ENCODE results near the gene KRT2.

The KRT2 gene

DNA sequence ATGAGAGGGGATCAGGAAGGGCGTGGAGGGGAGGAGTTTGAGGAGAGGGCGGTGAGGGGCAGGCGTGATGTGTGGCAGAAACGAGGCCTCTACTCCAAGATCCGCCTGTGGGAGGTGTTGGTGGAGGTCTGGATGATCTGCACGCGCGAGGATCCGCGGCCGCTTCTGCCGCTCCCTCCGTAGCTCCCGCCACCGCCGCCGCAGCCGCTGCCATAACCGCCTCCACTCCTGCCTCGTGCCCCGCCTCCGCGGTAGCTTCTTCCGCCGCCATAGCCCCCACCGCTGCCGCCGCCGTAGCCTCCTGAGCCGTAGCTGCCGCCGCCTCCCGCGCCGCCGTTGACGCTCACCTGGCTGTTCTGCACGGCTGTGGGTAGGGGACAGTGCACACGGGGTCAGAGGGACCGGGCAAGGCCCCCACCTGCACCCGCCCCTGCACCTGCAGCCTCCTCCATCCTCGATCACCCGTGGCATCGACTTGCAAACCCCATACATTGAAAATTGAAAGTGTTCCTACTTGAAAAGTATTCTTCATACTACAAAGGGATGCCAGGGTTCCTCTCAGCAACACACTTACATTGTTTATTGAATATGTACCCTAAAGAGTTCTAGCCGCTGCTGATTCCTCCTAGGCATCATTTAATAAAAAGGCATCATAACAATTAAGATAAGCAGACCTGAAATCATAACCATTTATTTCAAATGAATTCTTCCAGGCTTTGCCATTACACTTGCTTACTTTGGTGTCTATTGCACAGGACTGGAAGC, 39.2 kb upstream of the KRT2 start:
- Histone ChIP-seq H3K4me1 (ENCODE audit: insufficient read depth, low read length) (peaks cover 2% of the 10 kb centered on the region; the same call in 1 of the 2 replicates), H3K27me3 (ENCODE audit: insufficient read depth, low read length) (peaks cover 60% of the 10 kb centered on the region), H3K4me3 (ENCODE audit: low read length) (peak overlapping the region; percentile 69; the same call in 1 of the 2 replicates), H3K36me3 (ENCODE audit: insufficient read depth, low read depth, low read length) (no peaks in the 10 kb centered on the region), H3K27ac (ENCODE audit: low read length) (no peak overlapping the region), H3K9ac (ENCODE audit: low read depth, low read length) (peak overlapping the region; percentile 67; the same call in 1 of the 2 replicates), H3K9me3 (ENCODE audit: insufficient read depth, low read depth, low read length) (no peaks in the 10 kb centered on the region)

GRCh38 chr12:52690351-52691075, 38.5 kb upstream of the KRT2 start:
- Histone ChIP-seq H3K9me3 (ENCODE audit: insufficient read depth, low read depth, low read length) (no peaks in the 10 kb centered on the region), H3K9ac (ENCODE audit: low read depth, low read length) (peak overlapping the region; percentile 67; the same call in 1 of the 2 replicates), H3K4me1 (ENCODE audit: insufficient read depth, low read length) (peaks cover 2% of the 10 kb centered on the region; the same call in 1 of the 2 replicates), H3K4me3 (ENCODE audit: low read length) (peak overlapping the region; percentile 69; the same call in 1 of the 2 replicates), H3K27me3 (ENCODE audit: insufficient read depth, low read length) (peaks cover 60% of the 10 kb centered on the region), H3K27ac (ENCODE audit: low read length) (no peak overlapping the region), H3K36me3 (ENCODE audit: insufficient read depth, low read depth, low read length) (no peaks in the 10 kb centered on the region)

DNA sequence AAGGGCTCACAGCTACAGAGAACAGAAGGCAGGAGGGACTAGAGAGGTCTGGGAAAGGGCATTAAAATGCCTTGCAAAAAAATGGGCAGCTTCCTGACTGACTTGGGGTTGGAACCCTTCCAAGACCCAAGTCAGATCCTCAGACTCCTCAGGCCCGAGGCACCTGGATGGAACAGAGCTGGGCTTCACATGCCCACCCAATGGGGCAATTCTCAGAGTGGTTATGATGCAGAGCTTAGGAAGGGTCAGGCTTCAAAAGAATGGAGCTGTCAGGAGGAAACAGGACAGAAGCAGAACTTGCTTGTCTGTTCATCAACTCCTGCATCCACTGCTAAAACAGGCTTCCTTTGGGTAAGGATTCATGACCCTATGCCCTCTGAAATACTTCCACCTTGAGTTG, 37.9 kb upstream of the KRT2 start:
- Histone ChIP-seq H3K9me3 (ENCODE audit: insufficient read depth, low read depth, low read length) (no peaks in the 10 kb centered on the region), H3K27me3 (ENCODE audit: insufficient read depth, low read length) (peaks cover 60% of the 10 kb centered on the region), H3K4me1 (ENCODE audit: insufficient read depth, low read length) (peaks cover 2% of the 10 kb centered on the region; the same call in 1 of the 2 replicates), H3K9ac (ENCODE audit: low read depth, low read length) (no peak overlapping the region), H3K36me3 (ENCODE audit: insufficient read depth, low read depth, low read length) (no peaks in the 10 kb centered on the region), H3K27ac (ENCODE audit: low read length) (no peak overlapping the region), H3K4me3 (ENCODE audit: low read length) (no peak overlapping the region)

DNA sequence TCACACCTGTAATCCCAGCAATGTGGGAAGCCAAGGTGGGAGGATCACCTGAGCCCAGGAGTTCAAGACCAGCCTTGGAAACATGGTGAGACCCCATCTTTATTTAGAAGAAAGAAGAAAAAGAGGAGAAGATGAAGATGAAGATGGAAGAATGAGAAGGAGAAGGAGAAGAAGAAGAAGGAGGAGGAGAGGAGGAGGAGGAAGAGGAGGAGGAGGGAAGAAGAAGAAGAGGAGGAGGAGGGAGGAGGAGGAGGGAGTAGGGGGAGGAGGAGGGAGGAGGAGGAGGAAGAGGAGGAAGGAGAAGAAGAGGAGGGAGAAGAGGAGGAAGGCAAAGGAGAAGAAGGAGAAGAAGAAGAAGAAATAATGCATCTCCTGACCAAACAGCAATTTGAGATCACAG, 37.2 kb upstream of the KRT2 start:
- Histone ChIP-seq H3K9me3 (ENCODE audit: insufficient read depth, low read depth, low read length) (no peaks in the 10 kb centered on the region), H3K27me3 (ENCODE audit: insufficient read depth, low read length) (peaks cover 61% of the 10 kb centered on the region), H3K36me3 (ENCODE audit: insufficient read depth, low read depth, low read length) (no peaks in the 10 kb centered on the region), H3K27ac (ENCODE audit: low read length) (no peak overlapping the region), H3K4me1 (ENCODE audit: insufficient read depth, low read length) (peaks cover 2% of the 10 kb centered on the region; the same call in 1 of the 2 replicates), H3K9ac (ENCODE audit: low read depth, low read length) (no peak overlapping the region), H3K4me3 (ENCODE audit: low read length) (no peak overlapping the region)

- Histone ChIP-seq H3K4me1 (ENCODE audit: insufficient read depth, low read length) (peaks cover 2% of the 10 kb centered on the region; the same call in 1 of the 2 replicates), H3K27me3 (ENCODE audit: insufficient read depth, low read length) (peaks cover 64% of the 10 kb centered on the region), H3K27ac (ENCODE audit: low read length) (no peak overlapping the region), H3K4me3 (ENCODE audit: low read length) (no peak overlapping the region), H3K9ac (ENCODE audit: low read depth, low read length) (no peak overlapping the region), H3K9me3 (ENCODE audit: insufficient read depth, low read depth, low read length) (no peaks in the 10 kb centered on the region), H3K36me3 (ENCODE audit: insufficient read depth, low read depth, low read length) (no peaks in the 10 kb centered on the region)
Measured at GRCh38 chr12:52688481-52688880, 36.5 kb upstream of the KRT2 start.

- no peak overlapping the region for H3K27ac ChIP-seq (ENCODE audit: low read length)
Measured at GRCh38 chr12:52687497-52688385, 35.7 kb upstream of the KRT2 start.

GRCh38 chr12:52686756-52687487, 34.9 kb upstream of the KRT2 start:
- no peaks in the 10 kb centered on the region for H3K36me3 ChIP-seq (ENCODE audit: insufficient read depth, low read depth, low read length)
- H3K27me3 ChIP-seq (ENCODE audit: insufficient read depth, low read length), result peaks cover 56% of the 10 kb centered on the region
- H3K4me1 ChIP-seq (ENCODE audit: insufficient read depth, low read length), result peaks cover 2% of the 10 kb centered on the region; the same call in 1 of the 2 replicates
- no peak overlapping the region for H3K27ac ChIP-seq (ENCODE audit: low read length)
- H3K9ac ChIP-seq (ENCODE audit: low read depth, low read length), result no peak overlapping the region
- no peaks in the 10 kb centered on the region for H3K9me3 ChIP-seq (ENCODE audit: insufficient read depth, low read depth, low read length)
- no peak overlapping the region for H3K4me3 ChIP-seq (ENCODE audit: low read length)

More at GRCh38 chr12:52687497-52688385, 35.7 kb upstream of the KRT2 start:
- no peaks in the 10 kb centered on the region for H3K9me3 ChIP-seq (ENCODE audit: insufficient read depth, low read depth, low read length)
- H3K9ac ChIP-seq (ENCODE audit: low read depth, low read length), result no peak overlapping the region
- peaks cover 57% of the 10 kb centered on the region for H3K27me3 ChIP-seq (ENCODE audit: insufficient read depth, low read length)
- H3K4me1 ChIP-seq (ENCODE audit: insufficient read depth, low read length), result peaks cover 2% of the 10 kb centered on the region; the same call in 1 of the 2 replicates
- H3K36me3 ChIP-seq (ENCODE audit: insufficient read depth, low read depth, low read length), result no peaks in the 10 kb centered on the region
- no peak overlapping the region for H3K4me3 ChIP-seq (ENCODE audit: low read length)

GRCh38 chr12:52686063-52686462, 34.1 kb upstream of the KRT2 start:
- Histone ChIP-seq H3K4me1 (ENCODE audit: insufficient read depth, low read length) (no peaks in the 10 kb centered on the region; the same call in 1 of the 2 replicates), H3K27me3 (ENCODE audit: insufficient read depth, low read length) (peaks cover 49% of the 10 kb centered on the region), H3K36me3 (ENCODE audit: insufficient read depth, low read depth, low read length) (no peaks in the 10 kb centered on the region), H3K9ac (ENCODE audit: low read depth, low read length) (no peak overlapping the region), H3K9me3 (ENCODE audit: insufficient read depth, low read depth, low read length) (no peaks in the 10 kb centered on the region), H3K27ac (ENCODE audit: low read length) (no peak overlapping the region), H3K4me3 (ENCODE audit: low read length) (no peak overlapping the region)

- no peaks in the 10 kb centered on the region for H3K9me3 ChIP-seq (ENCODE audit: insufficient read depth, low read depth, low read length)
- H3K27ac ChIP-seq (ENCODE audit: low read length), result no peak overlapping the region
- no peaks in the 10 kb centered on the region; the same call in 1 of the 2 replicates for H3K4me1 ChIP-seq (ENCODE audit: insufficient read depth, low read length)
- H3K36me3 ChIP-seq (ENCODE audit: insufficient read depth, low read depth, low read length), result no peaks in the 10 kb centered on the region
- H3K4me3 ChIP-seq (ENCODE audit: low read length), result no peak overlapping the region
- H3K9ac ChIP-seq (ENCODE audit: low read depth, low read length), result no peak overlapping the region
- peaks cover 43% of the 10 kb centered on the region for H3K27me3 ChIP-seq (ENCODE audit: insufficient read depth, low read length)
Measured at GRCh38 chr12:52685406-52685890, 33.4 kb upstream of the KRT2 start.

- Histone ChIP-seq H3K9ac (ENCODE audit: low read depth, low read length) (no peak overlapping the region), H3K4me1 (ENCODE audit: insufficient read depth, low read length) (no peaks in the 10 kb centered on the region), H3K27me3 (ENCODE audit: insufficient read depth, low read length) (peaks cover 33% of the 10 kb centered on the region)
Measured at GRCh38 chr12:52684431-52684830, 32.4 kb upstream of the KRT2 start.

More at GRCh38 chr12:52684431-52684830, 32.4 kb upstream of the KRT2 start:
- Histone ChIP-seq H3K4me3 (ENCODE audit: low read length) (no peak overlapping the region), H3K9me3 (ENCODE audit: insufficient read depth, low read depth, low read length) (no peaks in the 10 kb centered on the region), H3K36me3 (ENCODE audit: insufficient read depth, low read depth, low read length) (no peaks in the 10 kb centered on the region), H3K27ac (ENCODE audit: low read length) (no peak overlapping the region)
